Measurements from ENCODE around the gene ABCC5. TPM values are rescaled to one million over a fixed set of nuclear protein-coding genes. Genes with fewer than 3 reads are reported as not detected.
A peak's percentile ranks its signal among the peaks of the same experiment; 100 is the strongest.

Gene ABCC5
- total RNA-seq, 1 experiment from 2014 or later = 37.6 TPM

- Histone ChIP-seq H3K9ac (ENCODE audit: extremely low read depth, insufficient read length, low read length) (no peak overlapping the region), H2BK15ac (ENCODE audit: low read depth, low read length) (no peak overlapping the region), H4K91ac (ENCODE audit: insufficient read length, low read depth, low read length) (no peak overlapping the region), H3K23me2 (ENCODE audit: insufficient read length, low read depth, low read length, poor library complexity, severe bottlenecking) (no peaks in the 10 kb centered on the region), H2BK5ac (ENCODE audit: insufficient read length, low read length) (no peak overlapping the region), H3K23ac (ENCODE audit: insufficient read length, low read depth, low read length) (no peak overlapping the region), H3K4ac (ENCODE audit: low read depth, low read length) (no peak overlapping the region), H4K5ac (ENCODE audit: insufficient read length, low read depth, low read length) (no peak overlapping the region), H2AFZ (ENCODE audit: low read length) (no peak overlapping the region), H4K20me1 (ENCODE audit: control insufficient read depth, insufficient read depth, insufficient read length) (no peaks in the 10 kb centered on the region), H3T11ph (ENCODE audit: low read length) (no peak overlapping the region), H3K79me1 (ENCODE audit: insufficient read depth, low read depth, low read length, poor library complexity, severe bottlenecking) (no peaks in the 10 kb centered on the region), H2AK5ac (ENCODE audit: insufficient read length, low read length) (no peak overlapping the region), H3K14ac (ENCODE audit: insufficient read depth, low read length) (no peak overlapping the region), H3K9me3 (ENCODE audit: control insufficient read depth, low read depth, low read length) (no peaks in the 10 kb centered on the region), H4K8ac (replicated peaks; ENCODE audit: insufficient read length, low read depth, low read length) (no peak overlapping the region), H2BK12ac (ENCODE audit: insufficient read length, low read depth, low read length) (no peak overlapping the region), H3K56ac (ENCODE audit: insufficient read length, low read depth, low read length) (no peak overlapping the region), H3K27ac (ENCODE audit: insufficient read length, low read depth, low read length) (no peak overlapping the region), H2BK20ac (ENCODE audit: low read depth, low read length, poor library complexity, severe bottlenecking) (no peak overlapping the region), H3K79me2 (ENCODE audit: insufficient read depth, low read length) (no peaks in the 10 kb centered on the region), H3K4me1 (ENCODE audit: insufficient read depth, low read length) (no peaks in the 10 kb centered on the region), H3K4me2 (ENCODE audit: insufficient read depth, insufficient read length, low read length) (no peak overlapping the region), H3K27me3 (ENCODE audit: insufficient read depth, low read length) (no peaks in the 10 kb centered on the region), H3K18ac (ENCODE audit: insufficient read length, low read depth, low read length) (no peak overlapping the region), H2BK120ac (ENCODE audit: low read depth, low read length, poor library complexity, severe bottlenecking) (no peak overlapping the region)
- TF ChIP-seq CTCF (conservative IDR thresholded peaks at IDR 0.05) = no peak
- no peaks in the 10 kb centered on the region; the same call in none of the 2 replicates for H3K27me3 Mint-ChIP-seq (ENCODE audit: low read depth)
- H3K36me3 Mint-ChIP-seq (ENCODE audit: insufficient read depth in 1 of 3, low read depth in 3 of 3) = peaks cover 15 to 29% (median 25%) of the 10 kb centered on the region in 3 experiments
- H3K9me3 Mint-ChIP-seq = no peaks in the 10 kb centered on the region; a peak in 1 of 5 replicates
- peak overlapping the region; percentile 24 to 85 (median 57); a peak in 6 of 7 replicates for H3K27ac Mint-ChIP-seq
- peaks cover 33 to 38% of the 10 kb centered on the region in 2 experiments for H3K4me1 Mint-ChIP-seq
- peak overlapping the region in 1 of 2 experiments; percentile 64; a peak in 3 of 5 replicates for H3K4me3 Mint-ChIP-seq
- DNase-seq = peak; percentile 65
- no CpG with 5 or more reads among the region's 4 CpGs for WGBS (ENCODE audit: extremely low coverage, insufficient read length, low lambda C conversion rate)
Measured at GRCh38 chr3:183954875-183955274, 62.8 kb downstream of the ABCC5 start.
